A549 (cell line): Measurements from ENCODE around the gene SND1. TPM values are rescaled to one million over a fixed set of nuclear protein-coding genes. Genes with fewer than 3 reads are reported as not detected.

Experiments used
- ATAC-seq, 2 experiments: fragments of 200-7000 bp in 1 of 2; fragments of >200 bp in 1 of 2; cut with Nextera tagmentation in 1 of 2; cut with Tn5 transposase in 1 of 2; 3 replicates each; pipeline versions ENCODE4 v1.8.0 to v1.9.1; 2018 to 2020; ENCODE audit warnings: mild to moderate bottlenecking in 1 of 2, moderate library complexity in 1 of 2
- CTCF ChIA-PET: fragments of 300-600 bp; sonication (Branson Sonifier 250); formaldehyde crosslinking; extraction: SDS; loops from one replicate; lab custom pipeline; 2021; ENCODE audit warnings: antibody characterized with exemption, inconsistent platforms; lab: Yijun Ruan, JAX
- POLR2A ChIA-PET: fragments of 350-600 bp; formaldehyde crosslinking; extraction: SDS; loops from one replicate; lab custom pipeline; 2021; ENCODE audit warnings: antibody characterized with exemption, inconsistent platforms; lab: Yijun Ruan, JAX
- DNase-seq, 2 experiments: peaks; one replicate each; pipeline versions ENCODE4 v3.0.0 to v3.0.0-alpha.2; 2011 to 2016; ENCODE audit warnings: low read depth in 1 of 2, low spot score in 1 of 2
- FAIRE-seq: peaks from 2 replicates; lab custom pipeline; 2011; peaks lifted over from hg19 to GRCh38; lab: Jason Lieb, UNC
- H3K27ac ChIP-seq, 2 experiments: fragments of >200 bp; sonication (Bioruptor Twin); formaldehyde crosslinking; 3 replicates each; pipeline ENCODE4 v1.5.1; 2016 to 2017
- H3K4me1 ChIP-seq: fragments of >200 bp; sonication (Bioruptor Twin); formaldehyde crosslinking; 3 replicates; pipeline ENCODE4 v1.6.1; 2016
- H3K4me2 ChIP-seq: fragments of >200 bp; sonication (Bioruptor Twin); formaldehyde crosslinking; 3 replicates; pipeline ENCODE4 v1.6.1; 2016
- H3K4me3 ChIP-seq: fragments of >200 bp; sonication (Bioruptor Twin); formaldehyde crosslinking; 3 replicates; pipeline ENCODE4 v1.5.1; 2016
- H3K9me3 ChIP-seq: fragments of >200 bp; sonication (Bioruptor Twin); formaldehyde crosslinking; 3 replicates; pipeline ENCODE4 v1.6.1; 2016
- BHLHE40 ChIP-seq: IDR thresholded peaks from 2 replicates; pipeline ENCODE4 v1.6.1; 2012; ENCODE audit warnings: low read depth, low read length, inconsistent platforms
- CBX8 ChIP-seq: fragments of 200-600 bp; sonication (generic); IDR thresholded peaks from 2 replicates; pipeline ENCODE4 v1.6.1; 2016
- CEBPB ChIP-seq, 2 experiments: fragments of >200 bp in 1 of 2; sonication (Bioruptor Twin) in 1 of 2; formaldehyde crosslinking in 1 of 2; IDR thresholded peaks; 2 replicates each; pipeline ENCODE4 v1.6.1; 2012 to 2016
- CHD4 ChIP-seq: fragments of 200-600 bp; sonication (generic); IDR thresholded peaks from 2 replicates; pipeline ENCODE4 v1.6.1; 2016; ENCODE audit warnings: antibody characterized with exemption, mild to moderate bottlenecking, borderline replicate concordance
- CTCF ChIP-seq: fragments of >200 bp; sonication (Bioruptor Twin); formaldehyde crosslinking; IDR thresholded peaks from 3 replicates; pipeline ENCODE4 v1.5.1; 2016
- EHMT2 ChIP-seq: fragments of 200-600 bp; sonication (generic); IDR thresholded peaks from 2 replicates; pipeline ENCODE4 v1.6.1; 2016; ENCODE audit warnings: antibody characterized with exemption, low read depth, mild to moderate bottlenecking, moderate library complexity
- EP300 ChIP-seq, 2 experiments: fragments of >200 bp; sonication (Bioruptor Twin); formaldehyde crosslinking; IDR thresholded peaks; 2 replicates in 1 of 2; 3 replicates in 1 of 2; pipeline ENCODE4 v1.6.1; 2016 to 2017
- FOXS1 ChIP-seq: fragments of 250-450 bp; sonication (Bioruptor Pico); IDR thresholded peaks from 2 replicates; pipeline ENCODE4 v1.5.0; 2020; ENCODE audit warnings: mild to moderate bottlenecking, moderate library complexity
- GATA3 ChIP-seq: IDR thresholded peaks from 2 replicates; pipeline ENCODE4 v1.6.1; 2012; ENCODE audit warnings: borderline replicate concordance
- HDAC2 ChIP-seq: fragments of 200-600 bp; sonication (generic); IDR thresholded peaks from 2 replicates; pipeline ENCODE4 v1.6.1; 2016
- HOXB13 ChIP-seq: fragments of 250-450 bp; sonication (Bioruptor Pico); IDR thresholded peaks from 2 replicates; pipeline ENCODE4 v1.5.0; 2020; ENCODE audit warnings: low read depth, mild to moderate bottlenecking, moderate library complexity
- JUNB ChIP-seq: fragments of >200 bp; sonication (Bioruptor Twin); formaldehyde crosslinking; IDR thresholded peaks from 2 replicates; pipeline ENCODE4 v1.6.1; 2016
- KDM1A ChIP-seq: fragments of 200-600 bp; sonication (generic); IDR thresholded peaks from 2 replicates; pipeline ENCODE4 v1.6.1; 2016; ENCODE audit warnings: low read depth, mild to moderate bottlenecking
- MAFK ChIP-seq: fragments of 450-650 bp; IDR thresholded peaks from 2 replicates; pipeline ENCODE4 v1.6.1; 2014; ENCODE audit not compliant: partially characterized antibody
- NR3C1 ChIP-seq: fragments of >200 bp; sonication (Bioruptor Twin); formaldehyde crosslinking; IDR thresholded peaks from 3 replicates; pipeline ENCODE4 v1.6.1; 2017
- PHF8 ChIP-seq: fragments of 200-600 bp; sonication (generic); IDR thresholded peaks from 2 replicates; pipeline ENCODE4 v1.6.1; 2016; ENCODE audit warnings: low read depth, mild to moderate bottlenecking, antibody characterized with exemption, moderate library complexity, borderline replicate concordance
- RARB ChIP-seq: fragments of 250-450 bp; sonication (Bioruptor Pico); IDR thresholded peaks from 2 replicates; pipeline ENCODE4 v1.8.0; 2021; ENCODE audit warnings: mild to moderate bottlenecking, moderate library complexity
- RCOR1 ChIP-seq: fragments of 150-350 bp; IDR thresholded peaks from 2 replicates; pipeline ENCODE4 v1.6.1; 2014; ENCODE audit warnings: antibody characterized with exemption, low read length, low read depth
- SMC3 ChIP-seq: fragments of >200 bp; sonication (Bioruptor Twin); formaldehyde crosslinking; IDR thresholded peaks from 3 replicates; pipeline ENCODE4 v1.6.1; 2018; ENCODE audit warnings: inconsistent platforms
- TP53 ChIP-seq: fragments of 250-450 bp; sonication (Bioruptor Pico); IDR thresholded peaks from 2 replicates; pipeline ENCODE4 v1.5.0; 2021; ENCODE audit warnings: mild to moderate bottlenecking, moderate library complexity
- ZFP36 ChIP-seq: fragments of 450-650 bp; IDR thresholded peaks from 2 replicates; pipeline ENCODE4 v1.6.1; 2014; ENCODE audit warnings: borderline replicate concordance; ENCODE audit not compliant: partially characterized antibody
- WGBS: methylation state at CpG from one replicate; pipeline ENCODE4 v1.1.6; 2017; ENCODE audit errors: missing lambda C conversion rate; 5-methylcytosine and 5-hydroxymethylcytosine counted together
- polyA plus RNA-seq, 4 experiments: library from polyadenylated mRNA; depleted of rRNA in 3 of 4; stranded (reverse); fragments of >200 nt; fragmentation: RNase III in 1 of 4; extraction: RNeasy Plus Mini Kit Qiagen cat#74134 plus additional on column Dnase treatment in 1 of 4; gene quantifications; 2 replicates in 3 of 4; 3 replicates in 1 of 4; pipeline ENCODE4 v1.2.3, GENCODE V29; 2011 to 2017
- TF ChIP-seq, protein P1 (sequence below): fragments of 200-600 bp; sonication (generic); IDR thresholded peaks from 2 replicates; pipeline ENCODE4 v1.6.1; 2016; ENCODE audit warnings: antibody characterized with exemption, mild to moderate bottlenecking, moderate library complexity

The SND1 gene
- polyA plus RNA-seq, 2 of the 4 experiments (the other 2 are of a cell fraction): 102 to 138 TPM

- TF ChIP-seq EP300 (IDR thresholded peaks at IDR 0.05) (no peak), BHLHE40 (no peak), CHD4 (no peak), HOXB13 (no peak), NR3C1 (no peak), FOXS1 (CRISPR knock-in tag) (no peak), PHF8 (no peak), CTCF (no peak), RARB (CRISPR knock-in tag) (no peak), RCOR1 (no peak), SMC3 (no peak), KDM1A (no peak), TP53 (CRISPR knock-in tag) (no peak), HDAC2 (no peak), EHMT2 (no peak), MAFK (no peak), GATA3 (no peak), CBX8 (no peak), JUNB (no peak)
- TF ChIP-seq, protein P1, sequence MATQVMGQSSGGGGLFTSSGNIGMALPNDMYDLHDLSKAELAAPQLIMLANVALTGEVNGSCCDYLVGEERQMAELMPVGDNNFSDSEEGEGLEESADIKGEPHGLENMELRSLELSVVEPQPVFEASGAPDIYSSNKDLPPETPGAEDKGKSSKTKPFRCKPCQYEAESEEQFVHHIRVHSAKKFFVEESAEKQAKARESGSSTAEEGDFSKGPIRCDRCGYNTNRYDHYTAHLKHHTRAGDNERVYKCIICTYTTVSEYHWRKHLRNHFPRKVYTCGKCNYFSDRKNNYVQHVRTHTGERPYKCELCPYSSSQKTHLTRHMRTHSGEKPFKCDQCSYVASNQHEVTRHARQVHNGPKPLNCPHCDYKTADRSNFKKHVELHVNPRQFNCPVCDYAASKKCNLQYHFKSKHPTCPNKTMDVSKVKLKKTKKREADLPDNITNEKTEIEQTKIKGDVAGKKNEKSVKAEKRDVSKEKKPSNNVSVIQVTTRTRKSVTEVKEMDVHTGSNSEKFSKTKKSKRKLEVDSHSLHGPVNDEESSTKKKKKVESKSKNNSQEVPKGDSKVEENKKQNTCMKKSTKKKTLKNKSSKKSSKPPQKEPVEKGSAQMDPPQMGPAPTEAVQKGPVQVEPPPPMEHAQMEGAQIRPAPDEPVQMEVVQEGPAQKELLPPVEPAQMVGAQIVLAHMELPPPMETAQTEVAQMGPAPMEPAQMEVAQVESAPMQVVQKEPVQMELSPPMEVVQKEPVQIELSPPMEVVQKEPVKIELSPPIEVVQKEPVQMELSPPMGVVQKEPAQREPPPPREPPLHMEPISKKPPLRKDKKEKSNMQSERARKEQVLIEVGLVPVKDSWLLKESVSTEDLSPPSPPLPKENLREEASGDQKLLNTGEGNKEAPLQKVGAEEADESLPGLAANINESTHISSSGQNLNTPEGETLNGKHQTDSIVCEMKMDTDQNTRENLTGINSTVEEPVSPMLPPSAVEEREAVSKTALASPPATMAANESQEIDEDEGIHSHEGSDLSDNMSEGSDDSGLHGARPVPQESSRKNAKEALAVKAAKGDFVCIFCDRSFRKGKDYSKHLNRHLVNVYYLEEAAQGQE: no peak
- ATAC-seq: no peak
- Histone ChIP-seq H3K4me3 (no peak overlapping the region), H3K4me2 (no peak overlapping the region), H3K27ac (no peak overlapping the region), H3K4me1 (no peaks in the 10 kb centered on the region), H3K9me3 (no peaks in the 10 kb centered on the region)
- FAIRE-seq: no peak
- ChIA-PET POLR2A (no interaction called here), CTCF (interaction anchor here (0.9 kb wide), 1 partner anchor 412 kb away, joined by 3 read pairs; no protein-coding TSS in a partner anchor)
- WGBS: 87% methylated on average over 7 of the region's 7 CpGs
- DNase-seq: no peak
Measured at GRCh38 chr7:128120116-128120515, 468.1 kb downstream of the SND1 start.

GRCh38 chr7:128120976-128121490 is 469.0 kb downstream of the SND1 start:
- Histone ChIP-seq H3K4me3 (no peak overlapping the region), H3K4me2 (no peak overlapping the region), H3K9me3 (no peaks in the 10 kb centered on the region), H3K4me1 (no peaks in the 10 kb centered on the region), H3K27ac (no peak overlapping the region)
- DNase-seq (no peak), ATAC-seq (no peak), FAIRE-seq (no peak)
- ChIA-PET POLR2A (no interaction called here), CTCF (interaction anchor here (0.9 to 1.6 kb wide), 5 partner anchors 11 to 413 kb away, joined by 3 read pairs; no protein-coding TSS in a partner anchor)
- 59% methylated on average over 7 of the region's 7 CpGs for WGBS
- TF ChIP-seq CEBPB (IDR thresholded peaks at IDR 0.05) (no peak), ZFP36 (no peak), CHD4 (no peak)
